Mesodermal cell (in vitro differentiated cells): ENCODE results near the gene SKAP1.
"Not testable (repeated sequence)": the region's sequence is repeated elsewhere in the genome, so short reads cannot be mapped to it uniquely, and the experiment has no call there.

Experiments
- H3K27ac ChIP-seq: 2 replicates; pipeline ENCODE4 v1.7.0; 2013; ENCODE audit warnings: mild to moderate bottlenecking, low read depth, low read length, moderate library complexity; ENCODE audit not compliant: severe bottlenecking
- H3K36me3 ChIP-seq: 2 replicates; pipeline ENCODE4 v1.7.1; 2013; ENCODE audit warnings: mild to moderate bottlenecking, low read length, moderate library complexity; ENCODE audit not compliant: control insufficient read depth, insufficient read depth
- H3K4me1 ChIP-seq: one replicate; pipeline ENCODE4 v1.7.1; 2013; ENCODE audit warnings: mild to moderate bottlenecking, low read length; ENCODE audit not compliant: insufficient read depth, control insufficient read depth, poor library complexity, severe bottlenecking
- H3K4me3 ChIP-seq: 2 replicates; pipeline ENCODE4 v1.7.0; 2013; ENCODE audit warnings: low read length, control low read depth, mild to moderate bottlenecking; ENCODE audit not compliant: insufficient read depth, poor library complexity, severe bottlenecking; ENCODE audit errors: extremely low read depth
- H3K9me3 ChIP-seq: 2 replicates; pipeline ENCODE4 v1.7.1; 2013; ENCODE audit warnings: mild to moderate bottlenecking, low read length, moderate library complexity; ENCODE audit not compliant: control insufficient read depth
- WGBS, 2 experiments: methylation state at CpG; one replicate each; pipeline ENCODE4 v1.1.5; 2013; ENCODE audit warnings: missing lambda C conversion rate in 2 of 2; ENCODE audit not compliant: insufficient coverage in 2 of 2; 5-methylcytosine and 5-hydroxymethylcytosine counted together

The SKAP1 gene

GRCh38 chr17:48465884-48466283, 35.9 kb upstream of the SKAP1 start:
- Histone ChIP-seq H3K27ac (no peak overlapping the region), H3K36me3 (no peaks in the 10 kb centered on the region), H3K9me3 (no peaks in the 10 kb centered on the region), H3K4me3 (no peak overlapping the region), H3K4me1 (no peaks in the 10 kb centered on the region)
- 94% methylated on average over 2 of the region's 2 CpGs; no CpG with 5 or more reads in 1 of the 2 experiments for WGBS, 2 experiments

- Histone ChIP-seq H3K4me3 (no peak overlapping the region), H3K4me1 (no peaks in the 10 kb centered on the region), H3K9me3 (no peaks in the 10 kb centered on the region), H3K36me3 (no peaks in the 10 kb centered on the region), H3K27ac (no peak overlapping the region)
- WGBS, 2 experiments, result 100% methylated on average over 1 to 2 of the region's 4 CpGs
These were observed 33.5 kb upstream of the SKAP1 start for GRCh38 chr17:48463526-48463925.

- Histone ChIP-seq H3K4me3 (no peak overlapping the region), H3K27ac (no peak overlapping the region)
- WGBS, 2 experiments, result 86 to 100% methylated on average over 2 of the region's 2 CpGs
These were observed 32.9 kb upstream of the SKAP1 start for GRCh38 chr17:48462946-48463345.

GRCh38 chr17:48460052-48460451, 30.0 kb upstream of the SKAP1 start:
- Histone ChIP-seq H3K4me3 (no peak overlapping the region), H3K36me3 (no peaks in the 10 kb centered on the region), H3K27ac (no peak overlapping the region), H3K4me1 (peaks cover 6% of the 10 kb centered on the region), H3K9me3 (peaks cover 3% of the 10 kb centered on the region)
- 94% methylated on average over 2 of the region's 3 CpGs; no CpG with 5 or more reads in 1 of the 2 experiments for WGBS, 2 experiments

More at GRCh38 chr17:48462946-48463345, 32.9 kb upstream of the SKAP1 start:
- no peaks in the 10 kb centered on the region for H3K36me3 ChIP-seq
- no peaks in the 10 kb centered on the region for H3K9me3 ChIP-seq
- no peaks in the 10 kb centered on the region for H3K4me1 ChIP-seq

GRCh38 chr17:48459070-48459844, 29.2 kb upstream of the SKAP1 start:
- Histone ChIP-seq H3K27ac (no peak overlapping the region), H3K4me3 (no peak overlapping the region), H3K36me3 (no peaks in the 10 kb centered on the region), H3K4me1 (peaks cover 6% of the 10 kb centered on the region), H3K9me3 (peaks cover 9% of the 10 kb centered on the region)
- WGBS, 2 experiments, result 93 to 100% methylated on average over 2 to 3 of the region's 4 CpGs

- H3K27ac ChIP-seq, result no peak overlapping the region
- WGBS, 2 experiments, result 12 to 14% methylated on average over 13 to 16 of the region's 22 CpGs
- no peak overlapping the region for H3K4me3 ChIP-seq
These were observed 27.2 kb upstream of the SKAP1 start for GRCh38 chr17:48457080-48457836.

GRCh38 chr17:48456589-48456988, 26.6 kb upstream of the SKAP1 start:
- Histone ChIP-seq H3K9me3 (peaks cover 9% of the 10 kb centered on the region), H3K36me3 (no peaks in the 10 kb centered on the region), H3K4me3 (no peak overlapping the region), H3K4me1 (peaks cover 6% of the 10 kb centered on the region), H3K27ac (no peak overlapping the region)
- 12 to 23% methylated on average over 2 to 3 of the region's 5 CpGs for WGBS, 2 experiments

More at GRCh38 chr17:48457080-48457836, 27.2 kb upstream of the SKAP1 start:
- H3K4me1 ChIP-seq, result peaks cover 6% of the 10 kb centered on the region
- no peaks in the 10 kb centered on the region for H3K36me3 ChIP-seq
- peaks cover 9% of the 10 kb centered on the region for H3K9me3 ChIP-seq

- Histone ChIP-seq H3K36me3 (no peaks in the 10 kb centered on the region), H3K27ac (no peak overlapping the region)
These were observed 25.8 kb upstream of the SKAP1 start for GRCh38 chr17:48455791-48456190.

GRCh38 chr17:48453447-48453846, 23.4 kb upstream of the SKAP1 start:
- H3K36me3 ChIP-seq, result no peaks in the 10 kb centered on the region
- H3K27ac ChIP-seq, result no peak overlapping the region
- no peak overlapping the region for H3K4me3 ChIP-seq
- peaks cover 9% of the 10 kb centered on the region for H3K9me3 ChIP-seq
- peaks cover 6% of the 10 kb centered on the region for H3K4me1 ChIP-seq

More at GRCh38 chr17:48455791-48456190, 25.8 kb upstream of the SKAP1 start:
- peaks cover 9% of the 10 kb centered on the region for H3K9me3 ChIP-seq
- peaks cover 6% of the 10 kb centered on the region for H3K4me1 ChIP-seq
- no peak overlapping the region for H3K4me3 ChIP-seq

- peaks cover 9% of the 10 kb centered on the region for H3K9me3 ChIP-seq
- 100% methylated on average over 1 of the region's 2 CpGs; no CpG with 5 or more reads in 1 of the 2 experiments for WGBS, 2 experiments
- H3K4me3 ChIP-seq, result no peak overlapping the region
- H3K4me1 ChIP-seq, result no peaks in the 10 kb centered on the region
- H3K27ac ChIP-seq, result no peak overlapping the region
- H3K36me3 ChIP-seq, result no peaks in the 10 kb centered on the region
These were observed 21.5 kb upstream of the SKAP1 start for GRCh38 chr17:48451489-48451888.

- not testable (repeated sequence) for H3K36me3 ChIP-seq, H3K4me3 ChIP-seq, H3K9me3 ChIP-seq, H3K4me1 ChIP-seq, H3K27ac ChIP-seq
- 90 to 100% methylated on average over 1 to 2 of the region's 3 CpGs for WGBS, 2 experiments
These were observed 19.3 kb upstream of the SKAP1 start for GRCh38 chr17:48449335-48449734.
